Measurements from ENCODE around the gene SUGCT.
"Not testable (repeated sequence)": the region's sequence is repeated elsewhere in the genome, so short reads cannot be mapped to it uniquely, and the experiment has no call there.

The SUGCT gene

DNA sequence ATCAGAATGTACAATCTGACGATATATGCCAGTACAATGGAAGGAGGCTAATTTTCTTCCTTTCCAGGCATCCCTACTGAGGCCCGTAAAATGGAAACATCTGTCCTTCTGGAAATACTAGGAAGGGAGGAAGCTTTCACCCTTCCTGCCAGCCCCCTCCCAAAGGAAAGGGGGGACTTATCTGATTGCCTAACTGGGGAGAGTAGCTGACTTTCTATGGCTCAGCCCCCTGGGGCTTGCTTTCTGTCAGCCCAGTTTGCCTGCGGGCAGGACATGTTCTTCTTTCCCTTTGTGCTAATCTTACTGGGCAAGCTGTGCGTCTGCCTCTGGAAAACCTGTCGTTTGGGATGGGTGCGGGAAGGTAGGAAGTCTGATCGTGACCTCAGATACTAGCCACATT is 508.9 kb downstream of the SUGCT start:
- DNase-seq = no peak

DNA sequence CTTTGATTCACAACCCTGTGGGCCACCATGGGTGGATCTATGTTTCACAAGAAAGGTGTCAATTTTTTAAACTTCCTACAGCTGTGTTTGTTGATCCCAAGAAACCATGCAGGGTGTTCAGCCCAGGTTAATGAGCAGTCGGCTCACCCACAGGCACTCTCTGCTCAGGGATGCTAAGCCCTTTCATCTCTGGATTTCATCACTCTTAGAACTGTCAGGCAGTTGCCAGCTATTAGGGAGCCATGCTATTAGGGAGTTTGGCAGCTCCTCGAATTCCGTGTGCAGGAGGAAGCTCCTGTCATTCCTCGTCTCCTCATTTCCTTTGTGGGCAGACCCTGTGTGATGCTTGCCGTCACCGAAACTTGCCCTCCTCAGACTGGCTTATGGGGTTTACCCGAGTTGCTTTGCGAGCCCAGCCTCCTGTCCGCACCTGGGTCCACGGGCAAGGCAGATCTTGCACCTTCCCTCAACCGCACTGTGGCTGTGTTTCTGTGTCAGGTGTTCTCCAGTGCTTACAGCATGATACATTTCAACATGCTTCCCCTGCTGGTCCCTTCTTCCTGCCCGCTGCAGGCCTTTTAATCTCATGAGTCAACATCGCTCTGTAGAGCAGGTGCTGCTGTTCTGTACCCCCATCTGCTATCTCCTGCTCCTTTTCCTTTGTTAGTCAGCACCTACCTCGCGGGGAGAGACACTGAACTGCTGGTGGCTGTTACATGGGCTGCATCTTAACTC is 509.8 kb downstream of the SUGCT start:
- no peak for DNase-seq

DNA sequence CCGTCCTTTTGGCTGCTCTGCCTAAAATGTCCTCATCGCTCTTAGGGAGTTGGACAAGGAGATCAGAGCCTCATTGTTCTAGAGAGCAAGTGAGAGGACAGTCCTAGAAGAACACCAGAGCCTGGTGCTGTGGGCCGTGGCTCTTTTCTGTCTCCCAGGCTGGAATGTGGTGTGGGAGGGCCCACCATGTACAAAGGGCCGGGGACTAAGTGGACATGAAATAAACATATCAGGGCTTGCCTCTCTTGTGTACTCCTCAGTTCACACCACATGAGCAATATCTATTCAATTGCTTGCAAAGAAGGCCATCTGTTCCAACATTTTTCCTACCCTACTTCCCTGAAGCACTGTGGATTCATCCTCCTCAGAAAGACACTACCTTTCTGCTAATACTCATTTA is 510.4 kb downstream of the SUGCT start:
- DNase-seq = no peak

- DNase-seq = no peak
Measured at GRCh38 chr7:40646717-40647116, 511.9 kb downstream of the SUGCT start.

DNA sequence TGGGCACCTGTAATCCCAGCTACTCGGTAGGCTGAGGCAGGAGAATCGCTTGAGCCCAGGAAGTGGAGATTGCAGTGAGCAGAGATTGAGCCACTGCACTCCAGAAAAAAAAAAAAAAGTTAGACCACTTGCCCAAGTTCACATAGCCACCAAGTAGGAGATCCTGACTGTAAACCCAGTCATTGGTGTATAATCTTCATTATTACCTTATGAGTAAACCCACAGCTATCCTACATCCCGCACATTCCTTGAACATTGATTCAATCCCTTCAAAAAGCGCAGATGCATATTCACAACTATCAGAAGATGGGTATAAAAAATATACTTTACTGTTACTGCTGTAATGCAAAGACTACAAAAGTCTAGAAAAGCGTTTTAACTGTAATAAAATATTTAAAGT is 512.9 kb downstream of the SUGCT start:
- DNase-seq = no peak

DNA sequence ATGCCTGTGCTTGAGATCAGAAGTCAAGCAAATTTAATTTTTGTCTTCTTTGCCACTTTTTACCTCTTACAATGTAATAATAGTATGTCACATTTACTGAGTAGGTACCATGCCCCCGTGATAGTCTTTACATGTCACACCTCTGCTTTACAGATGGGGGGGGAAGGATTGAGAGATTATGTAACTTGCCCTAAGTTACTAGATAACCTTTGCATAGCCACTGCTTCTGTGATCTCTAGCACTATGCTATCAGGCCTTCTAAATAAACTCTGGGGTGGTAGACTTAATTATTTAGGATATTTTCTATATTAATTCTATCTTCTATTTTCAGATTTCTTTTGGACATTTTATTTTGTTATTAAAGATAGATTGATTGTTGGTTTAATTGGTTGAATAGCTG is 514.4 kb downstream of the SUGCT start:
- no peak for DNase-seq

- not testable (repeated sequence) for DNase-seq
Measured at GRCh38 chr7:40650903-40651302, 516.1 kb downstream of the SUGCT start.

GRCh38 chr7:40654171-40654570 is 519.4 kb downstream of the SUGCT start:
- DNase-seq = no peak

- no peak for DNase-seq
Measured at GRCh38 chr7:40655426-40655825, 520.6 kb downstream of the SUGCT start.

- DNase-seq = no peak
Measured at GRCh38 chr7:40656349-40656748, 521.5 kb downstream of the SUGCT start.

DNA sequence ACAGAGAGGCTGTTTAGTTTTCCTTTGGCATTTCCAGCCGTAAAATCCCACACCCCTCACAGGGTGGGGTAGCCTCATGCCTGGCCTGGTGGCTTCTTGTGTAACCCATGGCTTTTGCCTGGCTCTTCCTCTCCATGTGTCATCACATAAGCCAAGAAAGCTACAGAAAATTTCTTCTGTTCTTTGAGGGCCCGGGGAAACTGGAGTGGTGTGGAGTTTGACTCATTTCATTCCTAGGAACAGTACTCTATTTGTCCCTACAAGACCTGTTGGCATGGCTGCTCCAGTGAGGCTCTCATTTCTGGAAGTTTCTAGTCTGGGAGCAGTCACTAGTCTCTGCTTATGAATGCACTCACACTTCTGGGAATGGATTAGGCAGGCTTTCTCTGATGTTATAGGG is 523.9 kb downstream of the SUGCT start:
- DNase-seq = no peak

DNA sequence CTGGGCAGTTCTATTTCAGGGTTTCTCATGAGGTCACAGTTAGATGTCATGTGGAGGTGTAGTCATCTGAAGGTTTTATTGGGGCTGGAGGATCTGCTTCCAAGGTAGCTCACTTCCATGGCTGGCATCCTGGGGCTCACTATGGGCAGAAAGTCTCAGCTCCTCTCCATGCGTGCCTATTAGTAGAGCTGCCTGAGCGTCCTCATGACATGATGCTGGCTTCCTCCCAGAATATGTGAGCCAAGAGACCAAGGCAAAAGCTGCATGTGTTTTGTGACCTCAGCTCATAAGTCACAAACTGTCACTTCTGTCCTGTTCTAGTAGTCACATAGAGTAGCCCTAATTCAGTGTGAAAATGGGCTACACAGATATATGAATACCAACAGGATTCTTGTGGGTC is 524.4 kb downstream of the SUGCT start:
- no peak for DNase-seq

- DNase-seq = no peak
Measured at GRCh38 chr7:40673285-40673684, 538.5 kb downstream of the SUGCT start.

DNA sequence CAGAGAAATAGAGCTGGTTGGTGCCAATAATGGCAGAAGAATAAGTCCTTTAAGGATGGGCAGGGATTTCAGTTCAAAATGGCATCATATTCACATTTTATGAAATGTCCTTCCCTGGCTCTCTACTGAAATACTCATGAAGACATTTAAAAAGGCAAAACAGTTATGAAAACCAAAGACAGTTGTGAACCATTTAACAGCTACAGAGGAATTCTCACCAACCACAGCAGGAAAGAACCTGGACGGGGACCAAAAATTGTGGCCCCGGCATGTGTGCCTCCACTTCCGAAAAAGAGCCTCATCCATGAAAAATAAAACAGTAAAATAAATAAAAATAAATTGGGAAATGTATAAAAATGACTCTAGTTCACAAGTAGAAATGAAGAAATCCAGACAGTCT is 539.5 kb downstream of the SUGCT start:
- no peak for DNase-seq

GRCh38 chr7:40675741-40676140 is 540.9 kb downstream of the SUGCT start:
- DNase-seq = no peak

DNA sequence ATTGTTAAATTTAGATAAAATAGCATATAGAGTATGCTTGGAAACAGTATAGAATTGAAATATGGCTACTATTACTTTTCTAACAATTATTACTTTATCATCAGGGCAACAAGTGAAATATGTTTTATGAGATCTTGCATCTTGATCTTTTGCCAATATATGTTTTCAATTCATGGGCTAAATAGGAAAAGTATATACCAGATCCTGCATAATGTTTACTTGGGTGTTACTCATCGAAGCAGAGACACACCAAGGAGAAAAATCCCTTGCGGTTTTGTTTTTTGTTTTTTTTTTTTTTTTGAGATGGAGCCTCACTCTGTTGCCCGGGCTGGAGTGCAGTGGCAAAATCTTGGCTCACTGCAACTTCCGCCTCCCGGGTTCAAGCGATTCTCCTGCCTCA is 541.4 kb downstream of the SUGCT start:
- no peak for DNase-seq

GRCh38 chr7:40680657-40681056 is 545.9 kb downstream of the SUGCT start:
- DNase-seq = no peak

GRCh38 chr7:40682696-40683095 is 547.9 kb downstream of the SUGCT start:
- no peak for DNase-seq

DNA sequence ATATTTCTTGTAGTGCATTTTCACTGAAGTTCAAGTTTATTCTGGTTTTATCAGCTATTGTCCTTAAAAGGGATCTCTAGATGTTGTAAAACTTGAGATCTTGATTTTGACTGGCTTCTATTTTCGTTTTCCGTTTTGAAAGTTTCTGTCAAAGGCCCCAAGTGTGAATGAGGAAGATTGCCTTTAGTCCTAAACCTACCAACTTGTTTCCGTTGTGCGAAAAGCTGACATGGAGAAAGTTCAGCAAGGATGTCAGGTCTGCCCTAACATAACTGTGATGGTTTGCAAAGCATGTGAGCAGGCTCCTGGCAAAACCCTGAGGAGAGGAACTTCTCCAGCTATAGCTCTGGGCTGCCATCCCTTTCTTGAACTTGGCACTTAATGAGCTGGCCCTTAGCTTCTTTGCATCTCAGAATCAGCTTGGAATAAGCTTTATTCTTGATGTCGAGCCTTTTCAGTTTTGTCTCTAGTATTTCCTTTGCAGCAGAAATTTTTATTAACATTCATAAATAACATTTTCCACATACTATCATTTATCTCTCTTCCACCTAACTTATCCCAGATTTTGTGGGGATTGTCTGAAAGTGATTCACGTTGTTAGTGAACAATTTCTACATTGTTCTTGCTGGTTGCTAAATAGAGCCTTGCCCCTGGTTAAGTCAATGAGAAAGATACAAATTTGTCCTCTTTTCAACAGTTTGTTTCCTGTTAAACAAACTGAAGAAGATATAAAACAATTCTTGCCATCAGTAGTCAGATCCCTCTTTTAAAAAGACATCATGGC is 559.4 kb downstream of the SUGCT start:
- DNase-seq = no peak

- DNase-seq = no peak
Measured at GRCh38 chr7:40694991-40695390, 560.2 kb downstream of the SUGCT start.

DNA sequence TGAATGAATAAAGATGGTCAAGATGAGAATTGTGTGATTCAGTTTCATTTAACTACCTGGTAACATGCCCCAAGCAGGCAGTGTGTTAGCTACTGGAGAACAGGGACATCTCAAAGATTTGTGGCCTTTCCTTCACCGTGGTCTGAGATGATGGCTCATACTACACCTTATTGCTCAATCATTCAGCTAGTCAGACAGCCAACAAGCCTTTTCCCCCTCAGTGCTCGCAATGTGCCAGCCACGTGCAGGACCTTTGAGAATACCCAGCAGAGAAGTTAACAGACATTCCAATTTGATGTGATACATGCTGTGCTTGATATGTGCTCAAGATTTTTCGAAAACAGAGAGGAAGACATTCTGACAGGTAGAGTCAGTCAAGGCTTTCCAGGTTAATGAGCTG is 562.8 kb downstream of the SUGCT start:
- no peak for DNase-seq

- DNase-seq = no peak
Measured at GRCh38 chr7:40698214-40698920, 563.6 kb downstream of the SUGCT start.

DNA sequence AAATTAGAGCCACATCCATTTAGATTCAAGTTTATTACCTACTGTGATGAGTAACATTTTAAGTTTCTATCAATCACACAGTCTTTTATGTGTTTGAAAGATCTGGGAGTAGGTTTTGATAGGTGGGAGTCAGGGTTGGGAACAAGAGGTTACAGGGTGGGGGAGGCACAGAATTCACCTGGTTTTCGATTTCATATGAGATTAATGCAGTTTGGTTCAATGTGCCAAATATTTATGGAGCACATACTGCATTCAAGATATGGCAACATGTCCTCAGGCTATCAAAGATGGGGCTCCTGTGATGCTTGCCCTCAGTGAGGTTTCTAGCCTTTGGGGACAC is 564.1 kb downstream of the SUGCT start:
- no peak for DNase-seq

Data from DMS79 (cell line).